HPDE6-E6E7 (cell line): ENCODE measurements around the gene AIRE.

Source experiments
- DNase-seq: peaks from one replicate; pipeline ENCODE4 v3.0.0; 2011; ENCODE audit warnings: missing footprints; ENCODE audit errors: extremely low spot score

Gene AIRE

DNA sequence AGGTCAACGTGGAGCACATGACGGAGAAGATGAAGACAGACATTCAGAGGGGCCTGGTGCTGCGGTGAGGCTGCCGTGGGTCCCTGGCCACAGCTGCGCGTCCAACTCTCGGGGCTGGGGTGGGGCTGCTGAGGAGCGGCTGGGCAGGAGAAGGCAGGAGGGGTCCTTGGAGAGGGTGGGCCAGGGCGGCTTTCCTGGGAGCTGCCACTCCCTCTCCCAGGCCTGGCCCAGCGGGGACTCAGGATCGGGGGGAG lies 39.1 kb downstream of the AIRE start:
- no peak for DNase-seq

DNA sequence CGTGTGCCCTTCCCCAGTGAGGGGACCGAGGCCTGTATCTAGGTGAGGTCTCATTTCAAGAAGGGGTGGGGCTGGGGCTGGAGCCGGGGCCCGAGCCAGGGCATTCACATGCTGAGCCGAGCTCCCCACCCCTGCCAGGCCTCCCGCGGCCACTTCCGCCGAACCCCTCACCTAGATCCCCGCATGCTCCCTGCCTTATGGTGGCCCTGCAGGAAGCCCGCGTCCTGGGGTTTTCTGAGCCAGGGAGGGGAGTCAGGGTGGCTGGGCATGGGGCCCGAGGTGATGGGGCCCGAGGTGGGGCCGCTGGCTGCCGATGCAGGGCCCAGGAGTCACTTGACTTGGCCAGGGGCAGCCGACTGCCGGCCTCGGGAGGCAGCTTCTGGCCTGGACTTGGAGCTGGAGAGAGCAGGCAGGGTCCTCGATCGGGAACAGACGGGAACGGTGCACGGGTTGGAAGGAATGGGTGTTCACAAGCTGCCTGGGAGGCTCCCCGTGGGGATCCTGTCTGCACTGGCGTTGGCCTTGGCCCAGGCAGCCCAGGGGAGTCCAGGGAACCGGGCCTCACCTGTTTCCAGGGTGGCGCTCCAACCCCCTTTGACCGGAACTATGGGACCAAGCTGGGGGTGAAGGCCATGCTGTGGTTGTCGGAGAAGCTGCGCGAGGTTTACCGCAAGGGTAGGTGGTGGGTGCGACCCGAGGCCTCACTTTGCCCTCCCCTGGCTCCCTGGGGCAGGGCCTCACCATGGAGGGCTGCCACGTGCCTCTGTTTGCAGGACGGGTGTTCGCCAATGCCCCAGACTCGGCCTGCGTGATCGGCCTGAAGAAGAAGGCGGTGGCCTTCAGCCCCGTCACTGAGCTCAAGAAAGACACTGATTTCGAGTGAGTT lies 40.0 kb downstream of the AIRE start:
- DNase-seq, result no peak

DNA sequence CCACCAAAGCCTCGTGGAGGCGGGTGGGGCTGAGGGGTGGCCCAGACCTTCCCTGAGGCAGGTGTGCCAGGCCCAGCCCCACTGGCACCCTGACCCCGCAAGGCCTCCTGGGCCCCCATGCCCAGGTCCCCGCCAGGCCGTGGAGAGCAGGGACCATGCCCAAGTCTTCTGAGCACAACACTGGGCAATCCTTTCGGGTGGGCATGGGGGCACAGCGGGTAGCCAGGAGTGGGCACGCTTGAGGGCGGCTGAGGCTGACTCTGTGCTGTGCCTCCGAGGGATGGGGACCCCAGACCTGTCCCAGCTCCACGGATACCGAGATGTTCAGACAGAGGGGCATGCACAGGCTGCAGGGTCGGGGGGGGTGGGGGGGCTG lies 40.6 kb downstream of the AIRE start:
- no peak for DNase-seq

- no peak for DNase-seq
Measured at GRCh38 chr21:44326716-44327602, 41.3 kb downstream of the AIRE start.

- DNase-seq, result no peak
Measured at GRCh38 chr21:44327603-44327974, 41.9 kb downstream of the AIRE start.

DNA sequence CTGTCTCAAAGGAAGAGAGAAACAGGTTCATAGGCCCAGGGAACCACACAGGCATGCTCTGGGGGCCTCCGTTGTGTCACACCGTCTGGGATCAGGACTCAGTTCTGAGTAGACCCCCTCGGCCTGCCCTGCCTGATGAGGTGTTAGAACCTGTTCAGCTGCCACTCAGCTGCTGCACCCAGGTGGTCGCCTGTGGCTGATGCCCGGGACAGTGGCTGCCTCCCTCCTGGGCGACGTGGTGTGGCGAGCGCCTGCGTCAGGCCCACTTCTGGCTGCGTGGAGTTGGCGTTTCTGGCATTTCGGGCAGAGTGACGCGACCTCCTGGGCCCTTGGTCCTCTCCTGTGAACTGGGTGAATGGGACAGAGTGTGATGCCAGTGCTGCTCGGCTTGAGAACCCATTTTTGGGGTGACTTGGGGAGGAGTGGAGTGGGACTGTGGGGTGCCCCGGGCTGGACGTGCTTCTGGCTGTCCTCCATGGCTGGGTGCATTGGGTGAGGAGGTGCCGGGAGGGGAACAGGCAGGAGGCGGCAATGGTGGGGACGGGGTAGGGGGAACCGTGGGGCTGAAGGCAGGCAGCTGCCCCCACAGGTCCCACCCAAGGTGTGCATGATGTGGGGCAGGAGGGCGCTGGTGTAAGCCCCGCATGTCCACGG lies 42.7 kb downstream of the AIRE start:
- DNase-seq, result no peak

- no peak for DNase-seq
Measured at GRCh38 chr21:44329086-44329889, 43.6 kb downstream of the AIRE start.

DNA sequence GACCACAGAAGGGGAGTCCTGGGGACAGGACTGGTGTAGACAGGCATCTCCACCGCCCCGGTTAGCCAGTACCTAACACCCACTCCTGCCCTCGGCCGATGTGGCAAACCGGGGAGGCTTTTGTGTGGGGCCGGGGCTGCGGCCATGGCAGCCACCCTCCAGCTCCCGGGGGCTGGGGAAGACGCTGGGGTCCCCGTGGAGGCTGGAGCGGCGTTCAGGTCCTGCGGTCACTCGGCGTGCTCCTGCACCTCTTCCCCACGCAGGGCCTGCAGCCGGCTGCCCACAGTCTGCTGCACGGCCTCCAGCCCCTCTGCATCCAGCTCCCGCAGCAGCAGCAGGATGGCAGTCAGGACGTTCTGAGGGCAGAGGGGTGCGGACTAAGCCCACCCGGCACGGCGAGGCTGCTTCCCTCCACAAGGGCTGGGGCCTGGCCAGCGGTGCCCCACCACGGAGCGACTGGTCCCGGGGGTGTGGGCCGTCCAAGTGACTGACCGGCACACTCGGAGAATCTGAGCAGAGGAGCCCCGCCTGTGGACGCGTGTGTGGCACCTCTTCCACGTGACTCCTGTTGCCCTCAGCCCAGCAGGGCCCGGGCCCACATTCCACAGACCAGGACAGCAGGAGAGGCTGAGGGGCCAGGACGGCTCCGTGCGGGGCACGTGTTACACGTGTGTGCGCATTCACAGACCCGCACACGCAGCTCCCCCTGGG lies 44.5 kb downstream of the AIRE start:
- DNase-seq, result no peak

GRCh38 chr21:44330698-44331097 lies 45.0 kb downstream of the AIRE start:
- no peak for DNase-seq

DNA sequence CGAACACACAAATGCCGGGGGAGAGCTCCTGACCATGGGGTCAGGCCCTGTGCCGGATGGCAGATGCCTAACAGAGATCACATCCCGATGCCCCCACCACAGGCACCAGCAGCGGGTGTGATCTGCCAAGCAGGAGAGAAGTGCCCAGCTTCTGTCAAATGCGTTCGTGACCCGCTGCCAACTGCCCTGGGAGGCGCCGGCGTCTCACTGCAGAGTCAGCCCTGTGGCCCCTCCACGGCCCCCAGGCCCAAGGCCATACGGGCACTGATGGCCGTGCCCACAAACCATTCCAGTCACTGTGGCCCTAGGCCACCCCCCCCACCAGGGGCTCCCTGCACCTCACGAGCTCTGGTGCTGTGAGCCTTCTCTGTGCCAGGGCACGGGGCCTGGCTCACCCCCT lies 45.5 kb downstream of the AIRE start:
- no peak for DNase-seq

GRCh38 chr21:44331650-44332307 lies 46.1 kb downstream of the AIRE start:
- DNase-seq, result no peak

DNA sequence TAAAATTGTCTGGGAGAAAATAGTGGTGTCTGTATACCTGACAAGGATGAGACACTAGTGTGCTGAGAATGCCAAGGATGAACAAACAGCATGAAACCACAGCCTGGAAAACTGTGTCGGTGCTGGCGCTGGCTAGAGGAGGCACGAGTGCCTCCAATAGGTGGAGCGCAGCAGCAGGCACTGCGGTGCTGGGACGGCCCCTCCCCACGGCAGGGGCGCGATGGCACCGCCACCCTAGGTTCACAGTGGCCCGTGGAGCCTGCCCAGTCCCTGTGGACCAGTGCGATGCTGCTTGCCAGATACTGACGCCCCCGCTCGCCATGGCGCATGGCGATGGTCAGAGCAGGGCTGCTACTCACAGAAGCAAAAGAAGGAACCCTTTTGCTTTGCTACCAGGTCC lies 46.7 kb downstream of the AIRE start:
- no peak for DNase-seq

GRCh38 chr21:44332965-44333364 lies 47.3 kb downstream of the AIRE start:
- DNase-seq, result no peak

DNA sequence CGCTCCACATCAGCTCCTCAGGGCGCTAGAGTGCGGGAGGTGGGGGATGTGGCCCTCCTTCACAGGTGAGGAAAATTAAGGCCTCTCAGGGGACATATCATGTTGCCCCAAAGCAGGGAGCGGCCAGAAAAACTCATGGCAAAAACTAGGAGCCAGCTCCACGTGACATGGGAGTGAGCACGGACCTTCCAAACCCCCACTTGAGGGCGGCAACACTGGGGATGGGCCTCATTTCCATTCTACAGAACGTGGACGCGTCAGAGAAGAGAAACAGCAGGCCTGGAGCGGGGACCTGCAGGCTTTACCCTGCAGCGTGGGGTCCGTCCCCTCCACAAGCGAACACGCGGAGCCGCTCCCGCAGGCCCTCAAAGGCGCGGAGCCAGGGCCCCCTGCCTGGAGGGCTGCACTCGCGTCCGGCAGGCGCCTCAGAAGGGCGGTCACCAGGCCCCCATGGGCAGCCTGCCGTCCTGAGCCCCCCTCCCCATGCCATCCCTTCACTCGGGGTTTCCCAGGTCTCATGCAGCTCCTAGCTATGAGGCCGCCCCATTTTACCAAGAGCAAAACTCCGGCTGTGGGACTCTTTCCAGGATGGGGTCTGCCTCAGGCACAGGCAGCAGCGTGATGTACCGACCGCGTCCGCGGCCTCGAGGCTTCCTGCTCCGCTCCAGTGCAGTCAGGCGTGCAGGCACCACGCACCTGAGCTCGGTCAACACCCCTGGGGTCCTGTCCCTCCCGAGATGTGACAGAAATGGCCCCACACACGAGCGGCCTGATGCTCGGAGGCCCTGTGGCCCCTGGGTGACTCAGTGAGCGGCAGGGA lies 48.0 kb downstream of the AIRE start:
- DNase-seq, result no peak

GRCh38 chr21:44334329-44335030 lies 48.8 kb downstream of the AIRE start:
- DNase-seq, result no peak

DNA sequence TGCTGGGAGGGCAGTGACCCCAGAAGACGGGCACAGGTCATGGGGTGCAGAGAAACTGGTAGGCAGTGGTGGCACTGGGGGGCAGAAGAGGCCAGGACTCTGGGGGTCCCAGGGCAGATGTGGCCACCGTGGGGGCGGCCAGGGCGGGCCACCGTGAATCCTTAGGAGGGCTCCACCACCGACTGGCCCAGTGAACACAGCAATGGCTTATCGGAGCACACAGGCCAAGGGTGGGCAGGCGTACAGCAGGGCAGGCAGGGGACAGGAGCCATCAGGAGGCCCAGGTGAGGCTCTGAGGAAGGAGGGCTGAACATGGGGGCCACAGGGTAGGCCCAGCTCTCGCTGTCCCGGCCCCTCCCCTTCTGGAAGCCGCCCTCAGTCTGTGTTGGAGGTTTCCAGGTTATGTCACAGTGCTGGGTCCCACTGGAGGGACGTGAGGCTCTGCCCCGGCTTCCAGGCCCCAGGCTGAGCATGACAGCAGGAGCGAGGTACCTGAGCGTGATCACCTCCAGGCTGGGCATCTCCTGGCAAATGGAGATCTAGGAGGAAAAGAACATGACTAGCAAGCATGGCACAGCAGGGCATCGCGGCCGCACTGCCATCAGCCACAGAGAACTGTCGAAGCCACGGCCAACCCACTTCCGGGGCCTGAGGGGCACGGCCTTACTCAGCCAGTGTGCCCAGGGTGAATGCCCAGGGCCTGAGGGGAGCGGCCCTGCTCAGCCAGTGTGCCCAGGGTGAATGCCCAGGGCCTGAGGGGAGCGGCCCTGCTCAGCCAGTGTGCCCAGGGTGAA lies 49.8 kb downstream of the AIRE start:
- no peak for DNase-seq

GRCh38 chr21:44337449-44337848 lies 51.8 kb downstream of the AIRE start:
- no peak for DNase-seq
